Fibroblast of skin of right biceps (primary cell): ENCODE data around the gene OSM.

ENCODE experiments used
- DNase-seq: peaks from one replicate; pipeline ENCODE4 v3.0.0-alpha.2; 2013

OSM gene

GRCh38 chr22:30284172-30284571 lies 17.5 kb upstream of the OSM start:
- no peak for DNase-seq

GRCh38 chr22:30283342-30283741 lies 16.7 kb upstream of the OSM start:
- DNase-seq = no peak

GRCh38 chr22:30282616-30283046 lies 16.0 kb upstream of the OSM start:
- no peak for DNase-seq

GRCh38 chr22:30280505-30280904 lies 13.9 kb upstream of the OSM start:
- no peak for DNase-seq

GRCh38 chr22:30279932-30280331 lies 13.3 kb upstream of the OSM start:
- no peak for DNase-seq

- DNase-seq = no peak
Measured at GRCh38 chr22:30279046-30279788, 12.6 kb upstream of the OSM start.

- peak; percentile 76 for DNase-seq
Measured at GRCh38 chr22:30277547-30278344, 11.1 kb upstream of the OSM start.

GRCh38 chr22:30276039-30276438 lies 9.4 kb upstream of the OSM start:
- DNase-seq = no peak

- no peak for DNase-seq
Measured at GRCh38 chr22:30275625-30276024, 9.0 kb upstream of the OSM start.

GRCh38 chr22:30274437-30274812 lies 7.8 kb upstream of the OSM start:
- DNase-seq = no peak

- DNase-seq = no peak
Measured at GRCh38 chr22:30273711-30274436, 7.2 kb upstream of the OSM start.

GRCh38 chr22:30272781-30273601 lies 6.3 kb upstream of the OSM start:
- no peak for DNase-seq

- peak; percentile 24 for DNase-seq
Measured at GRCh38 chr22:30270832-30271231, 4.2 kb upstream of the OSM start.

- no peak for DNase-seq
Measured at GRCh38 chr22:30268331-30268730, 1.7 kb upstream of the OSM start.

- no peak for DNase-seq
Measured at GRCh38 chr22:30267382-30268302, 991 bp upstream of the OSM start.

- DNase-seq = no peak
Measured at GRCh38 chr22:30265823-30266444, 717 bp downstream of the OSM start.

- no peak for DNase-seq
Measured at GRCh38 chr22:30265131-30265720, 1.4 kb downstream of the OSM start.

- no peak for DNase-seq
Measured at GRCh38 chr22:30263883-30264282, 2.8 kb downstream of the OSM start.

- DNase-seq = peak; percentile 59
Measured at GRCh38 chr22:30262917-30263741, 3.5 kb downstream of the OSM start.

- no peak for DNase-seq
Measured at GRCh38 chr22:30262112-30262511, 4.5 kb downstream of the OSM start.
